Measurements from ENCODE around the gene NTHL1. TPM values are rescaled to one million over a fixed set of nuclear protein-coding genes. Genes with fewer than 3 reads are reported as not detected.

NTHL1 gene
- total and polyA plus RNA-seq, 2 donors (not counting 3 experiments of a cell fraction or from before 2014, with no cell fraction given), result 39.8 to 65.8 TPM

- POLR2A ChIA-PET, result no interaction called here
- peaks cover 0 to 50% of the 10 kb centered on the region in 2 experiments for H3K36me3 ChIP-seq (ENCODE audit: control insufficient read depth in 2 of 2, extremely low read depth in 1 of 2, insufficient read depth in 2 of 2, low read length in 2 of 2)
- CTCF ChIA-PET, result interaction anchor here (0.6 to 3.1 kb wide), 3 partner anchors 9 to 139 kb away, joined by 5 to 23 read pairs (median 12); no protein-coding TSS in a partner anchor
- no peak overlapping the region for H3K4me2 ChIP-seq (ENCODE audit: insufficient read depth, low read length)
- TF ChIP-seq POLR2AphosphoS5 (IDR thresholded peaks at IDR 0.05; ENCODE audit: insufficient read depth, low read depth, low read length) (no peak), GATA2 (IDR thresholded peaks at IDR 0.05; ENCODE audit: insufficient read depth, insufficient read length, low read depth, low read length) (no peak), EZH2 (IDR thresholded peaks at IDR 0.05; ENCODE audit: borderline replicate concordance, low read depth, low read length, severe bottlenecking) (no peak), JUN (IDR thresholded peaks at IDR 0.05; ENCODE audit: borderline replicate concordance, insufficient read depth, insufficient read length, low read depth) (no peak), MYC (IDR thresholded peaks at IDR 0.05; ENCODE audit: low read depth, low read length) (no peak), FOS (IDR thresholded peaks at IDR 0.05; ENCODE audit: borderline replicate concordance, insufficient read depth, low read length) (no peak)
- TF ChIP-seq, protein P1, sequence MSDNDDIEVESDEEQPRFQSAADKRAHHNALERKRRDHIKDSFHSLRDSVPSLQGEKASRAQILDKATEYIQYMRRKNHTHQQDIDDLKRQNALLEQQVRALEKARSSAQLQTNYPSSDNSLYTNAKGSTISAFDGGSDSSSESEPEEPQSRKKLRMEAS (IDR thresholded peaks at IDR 0.05; ENCODE audit: insufficient read depth, insufficient read length), result no peak
- no peaks in the 10 kb centered on the region for H3K9me3 ChIP-seq (replicated peaks; ENCODE audit: control insufficient read depth, insufficient read depth, low read length)
- H3K4me1 ChIP-seq (ENCODE audit: control insufficient read depth, extremely low read depth, insufficient read depth, low read length), result peaks cover 22% of the 10 kb centered on the region
- no peak for FAIRE-seq
- H4K20me1 ChIP-seq (replicated peaks; ENCODE audit: control insufficient read depth, extremely low read depth, insufficient read depth, low read length), result no peaks in the 10 kb centered on the region
- no peak overlapping the region for H3K27ac ChIP-seq (ENCODE audit: insufficient read depth, low read depth, low read length)
- H3K9ac ChIP-seq (replicated peaks; ENCODE audit: extremely low read depth, insufficient read depth, low read length), result no peak overlapping the region
- H3K4me3 ChIP-seq (replicated peaks in 1 of 3; ENCODE audit: insufficient read depth in 1 of 3, low read depth in 1 of 3, low read length in 3 of 3), result no peak overlapping the region
- intact Hi-C loops (cut with micrococcal nuclease) (no loop called here), dilution Hi-C loops (cut with MboI; ENCODE audit: extremely low pct_ligation_motif_present, low sequenced_read_pairs) (no loop called here)
- H3K79me2 ChIP-seq (ENCODE audit: control insufficient read depth, insufficient read depth, low read length), result peaks cover 41% of the 10 kb centered on the region
- DNase-seq (ENCODE audit: low read depth, low spot score), result no peak
- H3K27me3 ChIP-seq (ENCODE audit: control insufficient read depth in 2 of 2, insufficient read depth in 2 of 2, low read length in 2 of 2), result no peaks in the 10 kb centered on the region
- no peaks in the 10 kb centered on the region for H3K9me1 ChIP-seq (replicated peaks; ENCODE audit: control insufficient read depth, extremely low read depth, insufficient read depth, low read length)
- BruUV-seq (replicated peaks), result no TSS peak
- no peak overlapping the region for H2AFZ ChIP-seq (ENCODE audit: low read depth, low read length)
Observed at GRCh38 chr16:2001456-2002355, 45.9 kb downstream of the NTHL1 start.

Data from endothelial cell of umbilical vein (primary cell).